HEK293T (cell line): Measurements from ENCODE around the gene ZNF618.

ENCODE experiments used
- ARNT ChIP-seq: fragments of 450-650 bp; IDR thresholded peaks from 2 replicates; pipeline ENCODE4 v1.6.1; 2017; ENCODE audit warnings: mild to moderate bottlenecking
- BHLHE40 ChIP-seq: fragments of 450-650 bp; IDR thresholded peaks from 2 replicates; pipeline ENCODE4 v1.6.1; 2016; ENCODE audit warnings: mild to moderate bottlenecking, moderate library complexity, borderline replicate concordance
- ELF4 ChIP-seq: fragments of 450-650 bp; IDR thresholded peaks from 2 replicates; pipeline ENCODE4 v1.6.1; 2017; ENCODE audit warnings: antibody characterized with exemption
- FOXA1 ChIP-seq: fragments of 450-650 bp; IDR thresholded peaks from 2 replicates; pipeline ENCODE4 v1.6.1; 2016; ENCODE audit warnings: mild to moderate bottlenecking
- FOXK2 ChIP-seq: fragments of 450-650 bp; IDR thresholded peaks from 2 replicates; pipeline ENCODE4 v1.6.1; 2016; ENCODE audit warnings: mild to moderate bottlenecking
- SUZ12 ChIP-seq: fragments of 450-650 bp; IDR thresholded peaks from 2 replicates; pipeline ENCODE4 v1.6.1; 2016; ENCODE audit warnings: mild to moderate bottlenecking
- TARDBP ChIP-seq: fragments of 450-650 bp; IDR thresholded peaks from 2 replicates; pipeline ENCODE4 v1.6.1; 2016

- TF ChIP-seq FOXA1 (no peak), BHLHE40 (no peak), ARNT (no peak), ELF4 (no peak), SUZ12 (no peak), FOXK2 (no peak), TARDBP (no peak)
These were observed 116.9 kb downstream of the ZNF618 start for GRCh38 chr9:113992994-113993393.
